AG04449 (cell line): ENCODE results near the gene ADAMTSL1.

Experiments
- CTCF ChIA-PET: fragments of 350-600 bp; formaldehyde crosslinking; extraction: SDS; loops from one replicate; lab custom pipeline; 2021; ENCODE audit warnings: antibody characterized with exemption; lab: Yijun Ruan, JAX
- POLR2A ChIA-PET: fragments of 400-600, 350-600 bp; formaldehyde crosslinking; extraction: SDS; loops from one replicate; lab custom pipeline; 2020; ENCODE audit warnings: antibody characterized with exemption, inconsistent platforms; lab: Yijun Ruan, JAX
- DNase-seq: peaks from one replicate; pipeline ENCODE4 v3.0.0-alpha.2; 2010; ENCODE audit warnings: low read depth, low spot score
- H3K4me3 ChIP-seq: 2 replicates; pipeline ENCODE4 v1.5.1; 2011; ENCODE audit warnings: low read depth, mild to moderate bottlenecking, control low read depth, low read length
- TF ChIP-seq, protein P1 (sequence below): IDR thresholded peaks from one replicate; pipeline ENCODE4 v1.5.1; 2011; ENCODE audit warnings: mild to moderate bottlenecking, moderate library complexity, low read length, control low read depth, inconsistent platforms; ENCODE audit not compliant: insufficient read depth; ENCODE audit errors: missing control alignments

The ADAMTSL1 gene

DNA sequence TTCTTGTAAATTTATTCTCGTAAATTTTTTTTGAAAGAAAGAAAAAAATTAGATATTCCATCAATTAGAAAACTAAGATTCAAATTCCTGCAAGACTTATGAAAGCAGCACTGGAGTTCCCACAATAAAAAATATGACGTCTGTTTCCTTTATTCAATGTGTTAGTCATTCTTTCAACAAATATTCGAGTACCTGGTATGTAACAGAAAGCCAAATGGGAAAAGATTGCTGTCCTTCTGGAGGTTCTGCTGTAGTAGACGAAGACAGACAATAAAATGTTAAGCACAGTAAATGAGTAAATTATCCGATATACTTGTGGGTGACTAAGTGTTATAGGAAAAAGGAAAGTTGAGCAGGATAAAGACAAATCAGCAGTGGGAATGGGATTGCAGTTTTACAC, 92.2 kb downstream of the ADAMTSL1 start:
- H3K4me3 ChIP-seq, result no peak overlapping the region
- CTCF ChIA-PET, result no interaction called here
- DNase-seq, result peak; percentile 79
- POLR2A ChIA-PET, result interaction anchor here (0.5 kb wide), 1 partner anchor 219 kb away, joined by 3 read pairs; no protein-coding TSS in a partner anchor
- TF ChIP-seq, protein P1, sequence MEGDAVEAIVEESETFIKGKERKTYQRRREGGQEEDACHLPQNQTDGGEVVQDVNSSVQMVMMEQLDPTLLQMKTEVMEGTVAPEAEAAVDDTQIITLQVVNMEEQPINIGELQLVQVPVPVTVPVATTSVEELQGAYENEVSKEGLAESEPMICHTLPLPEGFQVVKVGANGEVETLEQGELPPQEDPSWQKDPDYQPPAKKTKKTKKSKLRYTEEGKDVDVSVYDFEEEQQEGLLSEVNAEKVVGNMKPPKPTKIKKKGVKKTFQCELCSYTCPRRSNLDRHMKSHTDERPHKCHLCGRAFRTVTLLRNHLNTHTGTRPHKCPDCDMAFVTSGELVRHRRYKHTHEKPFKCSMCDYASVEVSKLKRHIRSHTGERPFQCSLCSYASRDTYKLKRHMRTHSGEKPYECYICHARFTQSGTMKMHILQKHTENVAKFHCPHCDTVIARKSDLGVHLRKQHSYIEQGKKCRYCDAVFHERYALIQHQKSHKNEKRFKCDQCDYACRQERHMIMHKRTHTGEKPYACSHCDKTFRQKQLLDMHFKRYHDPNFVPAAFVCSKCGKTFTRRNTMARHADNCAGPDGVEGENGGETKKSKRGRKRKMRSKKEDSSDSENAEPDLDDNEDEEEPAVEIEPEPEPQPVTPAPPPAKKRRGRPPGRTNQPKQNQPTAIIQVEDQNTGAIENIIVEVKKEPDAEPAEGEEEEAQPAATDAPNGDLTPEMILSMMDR, result no peak

DNA sequence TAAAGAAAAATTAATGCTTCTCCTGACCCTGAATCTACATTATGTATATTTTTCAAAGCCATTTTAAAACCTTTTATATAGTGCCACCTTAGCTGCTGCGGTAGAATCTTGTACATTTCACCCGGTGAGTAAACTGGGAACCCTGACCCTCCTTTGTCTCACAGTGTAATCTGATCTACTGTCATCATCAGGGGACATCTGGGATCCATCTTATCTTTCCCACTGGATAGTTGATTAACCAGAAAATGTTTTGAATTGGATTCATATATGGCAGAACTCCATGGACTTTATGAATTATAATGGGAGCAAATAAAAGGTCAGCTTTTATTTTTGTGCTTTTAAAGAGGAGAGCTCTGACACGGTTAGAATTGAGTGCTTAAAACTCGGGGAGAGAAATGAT, 95.0 kb downstream of the ADAMTSL1 start:
- DNase-seq, result no peak
- TF ChIP-seq, protein P1, result no peak
- ChIA-PET POLR2A (no interaction called here), CTCF (no interaction called here)
- H3K4me3 ChIP-seq, result no peak overlapping the region

DNA sequence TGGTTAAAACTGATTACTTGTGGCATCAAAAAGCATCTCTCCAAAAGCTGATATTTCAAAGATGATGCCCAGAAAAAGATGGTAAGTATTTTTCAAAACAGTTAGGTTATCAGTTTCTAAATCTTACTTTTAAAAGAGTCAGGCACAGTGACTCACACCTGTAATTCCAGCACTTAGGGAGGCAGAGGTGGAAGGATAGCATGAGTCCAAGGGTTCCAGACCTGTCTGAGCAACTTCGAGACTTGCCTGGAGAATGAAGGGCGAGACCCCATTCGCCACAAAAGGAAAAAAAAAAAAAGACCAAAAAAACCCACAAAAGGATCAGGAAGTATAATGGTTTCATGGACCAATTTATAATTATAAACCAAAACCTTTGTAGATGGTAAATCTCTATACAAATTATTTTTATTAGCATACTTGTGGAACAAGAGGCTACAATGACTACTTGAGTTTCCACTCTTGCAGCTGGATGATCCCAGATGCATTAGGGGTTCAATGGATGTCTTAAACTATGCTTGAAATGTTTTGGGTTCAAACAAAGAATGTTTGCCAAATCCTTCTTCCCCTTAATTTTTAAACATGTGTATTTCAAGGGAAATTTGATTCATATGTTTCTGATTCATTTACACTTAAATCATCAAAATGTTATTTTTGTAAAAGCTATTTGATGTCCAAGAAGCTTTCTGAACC, 96.1 kb downstream of the ADAMTSL1 start:
- ChIA-PET POLR2A (interaction anchor here (1.1 kb wide), 1 partner anchor 63 kb away, joined by 3 read pairs; no protein-coding TSS in a partner anchor), CTCF (no interaction called here)
- no peak overlapping the region for H3K4me3 ChIP-seq
- TF ChIP-seq, protein P1, result no peak
- no peak for DNase-seq

DNA sequence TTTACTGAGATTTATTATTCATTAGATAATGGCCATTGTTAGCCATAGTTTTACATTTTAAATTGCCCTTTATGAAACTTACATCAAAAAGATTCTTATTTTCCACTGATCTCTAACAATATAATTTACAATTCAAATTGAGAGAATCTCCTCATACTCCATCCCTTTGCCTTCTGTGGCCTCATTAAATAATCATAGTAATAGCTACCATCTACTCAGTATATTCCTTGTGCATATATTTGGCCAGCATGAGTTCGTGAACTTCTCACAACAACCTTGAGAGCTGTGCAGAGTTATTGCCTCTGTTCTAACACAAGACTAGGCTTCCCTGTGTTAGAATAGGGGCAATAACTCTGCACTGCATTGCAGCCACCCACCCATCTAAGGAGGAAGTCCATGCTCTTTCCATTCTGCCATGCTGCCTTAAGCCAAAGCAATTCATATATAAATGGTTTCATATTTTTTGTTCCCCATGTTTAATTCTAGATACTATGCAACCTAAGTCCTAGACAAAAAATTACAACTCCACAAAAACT, 99.1 kb downstream of the ADAMTSL1 start:
- H3K4me3 ChIP-seq, result no peak overlapping the region
- POLR2A ChIA-PET, result no interaction called here
- TF ChIP-seq, protein P1, result no peak
- DNase-seq, result no peak
- CTCF ChIA-PET, result no interaction called here

DNA sequence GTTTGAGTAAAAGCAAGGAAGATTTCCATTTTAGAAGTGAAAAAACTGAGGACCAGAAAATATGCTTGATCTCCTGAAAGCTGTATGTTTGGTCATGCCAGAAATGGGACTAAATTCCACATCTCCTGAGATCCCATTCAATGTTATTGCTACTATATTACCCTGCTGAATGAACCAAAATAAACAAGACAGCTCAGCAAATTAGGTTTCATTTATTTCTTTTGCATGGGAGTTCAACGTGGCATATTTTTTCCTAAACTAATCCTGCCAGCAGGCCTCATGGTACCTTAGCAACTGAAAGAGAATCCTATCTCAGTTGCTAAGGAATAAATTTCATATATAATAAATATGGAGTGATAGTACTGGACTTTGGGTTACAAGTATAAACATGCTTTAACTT, 101.7 kb downstream of the ADAMTSL1 start:
- TF ChIP-seq, protein P1, result no peak
- POLR2A ChIA-PET, result no interaction called here
- DNase-seq, result no peak
- H3K4me3 ChIP-seq, result no peak overlapping the region
- CTCF ChIA-PET, result no interaction called here

DNA sequence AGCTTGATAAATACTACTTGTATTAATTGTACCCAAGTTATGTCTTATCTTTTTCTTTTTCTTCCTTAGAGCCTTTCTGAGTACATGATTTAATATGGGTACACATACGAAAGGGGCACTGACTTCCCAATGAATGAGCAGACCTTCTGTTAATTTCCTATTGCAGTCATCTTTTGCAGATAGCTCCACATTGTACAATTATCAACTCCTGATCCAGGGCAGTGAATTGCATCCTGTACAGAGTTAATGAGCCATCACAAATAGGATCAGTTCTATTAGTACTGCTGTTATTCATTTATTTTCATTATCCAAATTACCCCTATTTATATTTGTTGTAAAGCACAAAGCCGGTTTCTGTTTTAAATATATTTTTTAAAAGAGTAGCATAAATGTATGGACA, 105.6 kb downstream of the ADAMTSL1 start:
- no peak for DNase-seq
- TF ChIP-seq, protein P1, result no peak
- H3K4me3 ChIP-seq, result no peak overlapping the region
- ChIA-PET POLR2A (no interaction called here), CTCF (no interaction called here)
